Measurements from ENCODE around the gene TRIM8. TPM values are rescaled to one million over a fixed set of nuclear protein-coding genes. Genes with fewer than 3 reads are reported as not detected.

The TRIM8 gene
- total and polyA plus RNA-seq, 9 of the 15 experiments (the other 6 are each of a cell fraction or from before 2014, with no cell fraction given), result 1.7 to 26.0 (median 9.1) TPM

- Histone ChIP-seq H3K4me1 (replicated peaks in 1 of 2; ENCODE audit: control insufficient read depth in 2 of 2, insufficient read depth in 2 of 2, low read length in 2 of 2) (peaks cover 3 to 61% of the 10 kb centered on the region in 2 experiments; a peak in 4 of 5 replicates), H4K20me1 (replicated peaks; ENCODE audit: control insufficient read depth, insufficient read depth, low read length) (0 out of 2 replicates have a peak, but pooled peaks cover 4% of the 10 kb centered on the region), H3K9me1 (ENCODE audit: control insufficient read depth, insufficient read depth, low read length) (peaks cover 2% of the 10 kb centered on the region), H3K4me2 (ENCODE audit: insufficient read depth, low read length) (no peak overlapping the region), H3K27ac (ENCODE audit: extremely low read depth, low read depth, low read length) (no peak overlapping the region), H3K79me2 (ENCODE audit: control insufficient read depth, insufficient read depth, low read length) (peaks cover 79% of the 10 kb centered on the region), H2AFZ (ENCODE audit: low read depth, low read length) (no peak overlapping the region), H3K9me3 (replicated peaks; ENCODE audit: control insufficient read depth, insufficient read depth, low read depth, low read length) (no peaks in the 10 kb centered on the region), H3K27me3 (ENCODE audit: control insufficient read depth in 2 of 2, insufficient read depth in 2 of 2, low read length in 2 of 2) (no peaks in the 10 kb centered on the region), H3K9ac (ENCODE audit: insufficient read depth in 1 of 2, low read depth in 2 of 2, low read length in 2 of 2) (peak overlapping the region in 1 of 2 experiments; percentile 71; a peak in 2 of 4 replicates), H3K4me3 (no peak overlapping the region), H3K36me3 (ENCODE audit: control insufficient read depth, insufficient read depth, low read length) (peaks cover 29% of the 10 kb centered on the region; the same call in 2 of the 3 replicates)
- ATAC-seq (no peak), DNase-seq (ENCODE audit: extremely low read depth in 1 of 4, low spot score in 3 of 4) (no peak), FAIRE-seq (no peak)
- CTCF ChIA-PET (ENCODE audit: low intra/inter-chr PET ratio), result no interaction called here
- 94% methylated on average over 7 of the region's 12 CpGs for WGBS (ENCODE audit: insufficient coverage, low coverage, missing lambda C conversion rate)
- no TSS peak for BruUV-seq (replicated peaks)
- intact Hi-C loops (cut with micrococcal nuclease) (loop anchor here (5.0 kb wide), 1 partner anchor 62 kb away; the partner anchor contains the start of genes ARL3 and SFXN2), in situ Hi-C loops (cut with MboI) (no loop called here)
- POLR2A ChIA-PET, result interaction anchor here (0.6 to 6.2 kb wide), 5 partner anchors 8 to 190 kb away, joined by 3 to 60 read pairs (median 3); no protein-coding TSS in a partner anchor
- TF ChIP-seq CTCF (IDR thresholded peaks at IDR 0.05 in 2 of 3, conservative IDR thresholded peaks at IDR 0.05 in 1 of 3; ENCODE audit: insufficient read depth in 2 of 3, low read depth in 1 of 3, low read length in 3 of 3) (no peak), ZNF699 (CRISPR knock-in tag; IDR thresholded peaks at IDR 0.05; ENCODE audit: insufficient replicate concordance) (no peak), HNRNPK (IDR thresholded peaks at IDR 0.05; ENCODE audit: low read depth, low read length, poor library complexity, severe bottlenecking) (no peak), SPI1 (IDR thresholded peaks at IDR 0.05; ENCODE audit: borderline replicate concordance, low read depth, low read length) (no peak), FOXK1 (CRISPR knock-in tag; IDR thresholded peaks at IDR 0.05; ENCODE audit: borderline replicate concordance) (no peak), CHD2 (IDR thresholded peaks at IDR 0.05; ENCODE audit: low read depth, low read length) (no peak), ZBTB8A (IDR thresholded peaks at IDR 0.05; ENCODE audit: partially characterized antibody) (no peak), ESRRB (CRISPR knock-in tag; IDR thresholded peaks at IDR 0.05; ENCODE audit: borderline replicate concordance) (no peak), XRCC4 (IDR thresholded peaks at IDR 0.05; ENCODE audit: extremely low read depth, insufficient read depth, insufficient read length) (no peak), CHCHD3 (CRISPR knock-in tag; IDR thresholded peaks at IDR 0.05) (no peak), RBM17 (IDR thresholded peaks at IDR 0.05; ENCODE audit: borderline replicate concordance, low read depth, low read length) (no peak), RERE (CRISPR knock-in tag; IDR thresholded peaks at IDR 0.05; ENCODE audit: borderline replicate concordance) (no peak)
These were observed 5.7 kb downstream of the TRIM8 start for GRCh38 chr10:102649797-102650654.
